Tibial artery (tissue), 4 donors: ENCODE data around the gene PCBP4.

Experiments used
- DNase-seq, 2 donors: peaks; one replicate each; pipeline ENCODE4 v3.0.0-alpha.2; 2019
- H3K27ac ChIP-seq, 2 donors: fragments of 200-600 bp; sonication (generic) in 1 of 2; 1 replicate in 1 of 2; 2 replicates in 1 of 2; pipeline ENCODE4 v1.5.1; 2018 to 2019; ENCODE audit warnings: mild to moderate bottlenecking in 1 of 2
- H3K27me3 ChIP-seq, 2 donors: fragments of 200-600 bp; sonication (generic) in 1 of 2; one replicate each; pipeline versions ENCODE4 v1.5.1 to v1.6.0; 2016 to 2019
- H3K36me3 ChIP-seq, 3 donors: fragments of 200-600 bp; sonication (generic) in 2 of 3; one replicate each; pipeline ENCODE4 v1.5.1; 2016 to 2019; ENCODE audit warnings: mild to moderate bottlenecking in 2 of 3
- H3K4me1 ChIP-seq, 4 donors: fragments of 200-600 bp; sonication (generic) in 2 of 4; 1 replicate in 3 of 4; 2 replicates in 1 of 4; pipeline ENCODE4 v1.5.1; 2016 to 2019
- H3K4me3 ChIP-seq, 2 donors: fragments of 200-600 bp; sonication (generic) in 1 of 2; 1 replicate in 1 of 2; 2 replicates in 1 of 2; pipeline ENCODE4 v1.5.1; 2018 to 2019; ENCODE audit warnings: mild to moderate bottlenecking in 2 of 2
- H3K9me3 ChIP-seq, 3 donors: fragments of 200-600 bp; sonication (generic) in 1 of 3; one replicate each; pipeline ENCODE4 v1.5.1; 2016 to 2019
- intact Hi-C: fragments of 100-400 bp; cut with DNase I; formaldehyde crosslinking; loops from one replicate; pipeline ENCODE4 v1.15.0; 2023; ENCODE audit warnings: low total_unique reads
- TF ChIP-seq, protein P1 (sequence below), 2 experiments: fragments of 200-600 bp in 1 of 2; fragments of 450-650 bp in 1 of 2; IDR thresholded peaks; one replicate each; pipeline ENCODE4 v1.5.1; 2017 to 2019; ENCODE audit warnings: antibody characterized with exemption in 2 of 2, mild to moderate bottlenecking in 1 of 2, moderate library complexity in 1 of 2

The PCBP4 gene

DNA sequence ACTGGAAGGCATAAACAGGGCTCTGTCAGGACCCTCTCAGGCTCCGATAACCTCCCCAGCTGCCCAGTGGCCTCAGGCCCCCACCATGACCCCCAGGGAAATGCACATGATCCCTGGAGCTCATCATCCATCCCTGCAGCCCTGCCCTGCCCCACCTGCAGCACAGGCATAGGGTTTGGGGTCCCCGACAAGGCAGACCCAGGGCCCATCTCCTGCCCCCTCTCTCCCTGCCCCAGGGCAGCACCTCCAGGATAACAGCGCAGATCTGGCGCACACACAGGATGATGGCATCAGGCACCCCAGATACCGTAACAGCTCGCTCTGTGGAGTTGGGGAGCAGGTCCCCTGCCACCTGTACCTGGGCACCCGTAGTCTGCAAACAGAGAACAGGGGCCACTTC is 7.6 kb downstream of the PCBP4 start:
- Histone ChIP-seq H3K27me3 (no peaks in the 10 kb centered on the region), H3K9me3 (no peaks in the 10 kb centered on the region), H3K36me3 (peaks cover 0 to 44% (median 27%) of the 10 kb centered on the region in 3 donors), H3K4me1 (peaks cover 0 to 29% (median 21%) of the 10 kb centered on the region in 4 donors), H3K4me3 (no peak overlapping the region), H3K27ac (no peak overlapping the region)
- no peak for DNase-seq
- TF ChIP-seq, protein P1, sequence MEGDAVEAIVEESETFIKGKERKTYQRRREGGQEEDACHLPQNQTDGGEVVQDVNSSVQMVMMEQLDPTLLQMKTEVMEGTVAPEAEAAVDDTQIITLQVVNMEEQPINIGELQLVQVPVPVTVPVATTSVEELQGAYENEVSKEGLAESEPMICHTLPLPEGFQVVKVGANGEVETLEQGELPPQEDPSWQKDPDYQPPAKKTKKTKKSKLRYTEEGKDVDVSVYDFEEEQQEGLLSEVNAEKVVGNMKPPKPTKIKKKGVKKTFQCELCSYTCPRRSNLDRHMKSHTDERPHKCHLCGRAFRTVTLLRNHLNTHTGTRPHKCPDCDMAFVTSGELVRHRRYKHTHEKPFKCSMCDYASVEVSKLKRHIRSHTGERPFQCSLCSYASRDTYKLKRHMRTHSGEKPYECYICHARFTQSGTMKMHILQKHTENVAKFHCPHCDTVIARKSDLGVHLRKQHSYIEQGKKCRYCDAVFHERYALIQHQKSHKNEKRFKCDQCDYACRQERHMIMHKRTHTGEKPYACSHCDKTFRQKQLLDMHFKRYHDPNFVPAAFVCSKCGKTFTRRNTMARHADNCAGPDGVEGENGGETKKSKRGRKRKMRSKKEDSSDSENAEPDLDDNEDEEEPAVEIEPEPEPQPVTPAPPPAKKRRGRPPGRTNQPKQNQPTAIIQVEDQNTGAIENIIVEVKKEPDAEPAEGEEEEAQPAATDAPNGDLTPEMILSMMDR (IDR thresholded peaks at IDR 0.05): no peak
- intact Hi-C loops: no loop called here

DNA sequence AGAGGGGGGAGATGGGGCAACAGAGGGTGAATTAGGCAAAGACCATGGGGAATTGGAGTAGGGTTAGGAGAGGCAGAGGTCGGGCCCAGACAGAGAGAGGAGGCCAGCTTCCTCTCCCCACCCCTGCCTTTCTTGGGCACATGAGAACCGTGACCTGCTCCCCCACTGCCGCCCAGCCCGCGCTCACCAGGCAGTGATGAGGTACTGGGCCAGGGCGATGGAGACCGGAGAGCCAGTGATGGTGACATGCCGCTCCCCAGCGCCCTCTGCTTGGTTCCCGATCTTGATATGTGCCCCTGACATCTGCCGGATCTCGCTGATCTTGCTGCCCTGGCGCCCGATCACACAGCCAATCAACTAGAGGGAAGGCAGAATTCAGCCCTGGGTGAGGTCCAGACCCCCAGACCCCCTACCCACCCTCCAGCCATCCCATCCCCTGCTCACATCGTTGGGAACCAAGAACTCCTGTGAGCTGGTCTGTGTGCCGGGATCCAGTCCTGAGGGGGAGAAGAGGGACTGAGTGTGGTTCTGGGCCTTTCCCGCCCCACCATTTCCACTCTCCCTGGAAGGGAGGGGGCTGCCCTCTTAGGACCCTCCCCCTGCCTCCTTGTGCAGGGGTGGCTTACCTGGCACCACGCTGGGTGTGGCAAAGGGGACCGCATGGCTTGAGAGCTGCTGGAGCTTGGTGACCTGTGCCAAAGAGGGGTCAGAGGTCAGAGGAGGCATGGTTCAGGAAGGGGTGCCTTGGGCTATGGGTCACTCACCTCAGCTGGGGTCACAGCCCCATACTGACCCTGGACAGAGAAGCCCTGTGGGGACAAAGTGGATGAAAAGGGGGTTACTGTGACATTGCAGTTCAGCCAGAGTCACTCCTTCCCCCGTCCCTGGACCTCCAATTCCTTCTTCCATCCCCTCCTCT is 8.4 kb downstream of the PCBP4 start:
- H3K27me3 ChIP-seq: no peaks in the 10 kb centered on the region
- TF ChIP-seq, protein P1 (IDR thresholded peaks at IDR 0.05): no peak
- peaks cover 0 to 44% (median 27%) of the 10 kb centered on the region in 3 donors for H3K36me3 ChIP-seq
- no peak for DNase-seq
- intact Hi-C loops: no loop called here
- H3K4me1 ChIP-seq: peaks cover 0 to 26% (median 17%) of the 10 kb centered on the region in 4 donors
- H3K4me3 ChIP-seq: no peak overlapping the region
- H3K27ac ChIP-seq: no peak overlapping the region
- H3K9me3 ChIP-seq: no peaks in the 10 kb centered on the region

DNA sequence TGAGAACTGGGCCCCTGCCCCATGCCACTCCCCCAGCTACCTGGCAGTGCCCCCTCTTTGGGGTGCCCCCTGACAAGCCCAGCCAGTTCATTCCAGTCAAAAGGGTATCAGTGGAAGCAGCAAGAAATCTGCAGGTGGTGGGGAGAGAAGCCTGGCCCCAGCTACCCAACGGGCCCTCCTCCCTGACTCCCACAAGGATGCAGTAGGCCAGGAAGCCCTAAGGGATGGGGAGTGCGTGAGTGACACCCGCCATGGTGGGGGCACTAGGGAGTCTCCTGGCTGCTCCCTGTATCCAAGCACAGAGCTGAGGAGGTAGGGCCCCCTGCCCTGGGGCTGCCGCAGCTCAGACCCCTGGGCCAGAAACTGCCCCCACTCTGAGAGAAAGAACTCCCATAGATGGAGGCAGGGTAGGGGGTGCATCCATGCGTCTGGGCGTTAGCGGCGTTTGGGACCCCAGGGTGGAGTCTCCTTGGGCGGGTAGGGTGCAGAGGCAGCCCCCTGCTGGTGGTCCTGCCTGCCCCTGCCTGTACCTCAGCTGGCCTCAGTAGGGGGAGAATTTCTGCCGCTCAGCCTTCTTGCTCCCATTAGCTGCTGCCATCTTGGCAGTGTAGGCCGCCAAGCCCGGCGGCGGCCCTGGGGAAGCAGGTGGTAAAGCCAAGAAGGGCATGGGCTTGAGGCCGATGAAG is 9.6 kb downstream of the PCBP4 start:
- Histone ChIP-seq H3K27ac (no peak overlapping the region), H3K4me3 (no peak overlapping the region), H3K4me1 (peaks cover 0 to 20% (median 17%) of the 10 kb centered on the region in 4 donors), H3K36me3 (peaks cover 0 to 44% (median 27%) of the 10 kb centered on the region in 3 donors), H3K27me3 (no peaks in the 10 kb centered on the region), H3K9me3 (no peaks in the 10 kb centered on the region)
- DNase-seq: no peak
- intact Hi-C loops: no loop called here
- TF ChIP-seq, protein P1 (IDR thresholded peaks at IDR 0.05): no peak

DNA sequence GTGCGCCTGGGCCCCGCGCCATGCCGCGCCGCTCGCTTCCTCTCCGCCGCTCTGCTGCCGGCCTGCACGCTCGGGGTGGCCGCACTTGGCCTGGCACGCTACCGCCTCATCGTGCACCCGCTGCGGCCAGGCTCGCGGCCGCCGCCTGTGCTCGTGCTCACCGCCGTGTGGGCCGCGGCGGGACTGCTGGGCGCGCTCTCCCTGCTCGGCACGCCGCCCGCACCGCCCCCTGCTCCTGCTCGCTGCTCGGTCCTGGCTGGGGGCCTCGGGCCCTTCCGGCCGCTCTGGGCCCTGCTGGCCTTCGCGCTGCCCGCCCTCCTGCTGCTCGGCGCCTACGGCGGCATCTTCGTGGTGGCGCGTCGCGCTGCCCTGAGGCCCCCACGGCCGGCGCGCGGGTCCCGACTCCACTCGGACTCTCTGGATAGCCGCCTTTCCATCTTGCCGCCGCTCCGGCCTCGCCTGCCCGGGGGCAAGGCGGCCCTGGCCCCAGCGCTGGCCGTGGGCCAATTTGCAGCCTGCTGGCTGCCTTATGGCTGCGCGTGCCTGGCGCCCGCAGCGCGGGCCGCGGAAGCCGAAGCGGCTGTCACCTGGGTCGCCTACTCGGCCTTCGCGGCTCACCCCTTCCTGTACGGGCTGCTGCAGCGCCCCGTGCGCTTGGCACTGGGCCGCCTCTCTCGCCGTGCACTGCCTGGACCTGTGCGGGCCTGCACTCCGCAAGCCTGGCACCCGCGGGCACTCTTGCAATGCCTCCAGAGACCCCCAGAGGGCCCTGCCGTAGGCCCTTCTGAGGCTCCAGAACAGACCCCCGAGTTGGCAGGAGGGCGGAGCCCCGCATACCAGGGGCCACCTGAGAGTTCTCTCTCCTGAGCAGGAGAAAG is 11.1 kb downstream of the PCBP4 start:
- Histone ChIP-seq H3K27me3 (no peaks in the 10 kb centered on the region), H3K4me1 (peaks cover 0 to 18% (median 16%) of the 10 kb centered on the region in 4 donors), H3K9me3 (no peaks in the 10 kb centered on the region), H3K4me3 (peak overlapping the region; percentile 47 to 54), H3K27ac (peak overlapping the region; percentile 69 to 87), H3K36me3 (peaks cover 0 to 40% (median 27%) of the 10 kb centered on the region in 3 donors)
- TF ChIP-seq, protein P1 (IDR thresholded peaks at IDR 0.05): peak; percentile 34 to 57
- intact Hi-C loops: no loop called here
- DNase-seq: peak in 1 of 2 donors; percentile 77
